SHP77 treated with DMSO at 0.1 percent for 48 hours (cell line): Measurements from ENCODE around the gene LHFPL3.
"Not testable (repeated sequence)": the region's sequence is repeated elsewhere in the genome, so short reads cannot be mapped to it uniquely, and the experiment has no call there.

Source experiments
- DNase-seq: peaks from one replicate; lab custom pipeline; 2025; lab: John Stamatoyannopoulos, UW

LHFPL3 gene

GRCh38 chr7:104898434-104898833, 570.0 kb downstream of the LHFPL3 start:
- no peak for DNase-seq

- DNase-seq = no peak
These were observed 572.3 kb downstream of the LHFPL3 start for GRCh38 chr7:104900525-104901239.

GRCh38 chr7:104901240-104901619, 572.8 kb downstream of the LHFPL3 start:
- DNase-seq = no peak

GRCh38 chr7:104902183-104902582, 573.8 kb downstream of the LHFPL3 start:
- DNase-seq = no peak

- no peak for DNase-seq
These were observed 574.6 kb downstream of the LHFPL3 start for GRCh38 chr7:104903044-104903443.

GRCh38 chr7:104903846-104904245, 575.4 kb downstream of the LHFPL3 start:
- no peak for DNase-seq

- DNase-seq = no peak
These were observed 577.6 kb downstream of the LHFPL3 start for GRCh38 chr7:104906032-104906431.

- no peak for DNase-seq
These were observed 578.2 kb downstream of the LHFPL3 start for GRCh38 chr7:104906556-104906955.

GRCh38 chr7:104908636-104909035, 580.2 kb downstream of the LHFPL3 start:
- no peak for DNase-seq

GRCh38 chr7:104909096-104909495, 580.7 kb downstream of the LHFPL3 start:
- no peak for DNase-seq

- peak; percentile 7 for DNase-seq
These were observed 586.0 kb downstream of the LHFPL3 start for GRCh38 chr7:104914421-104914820.

- no peak for DNase-seq
These were observed 593.2 kb downstream of the LHFPL3 start for GRCh38 chr7:104921596-104921995.

- DNase-seq = no peak
These were observed 594.0 kb downstream of the LHFPL3 start for GRCh38 chr7:104922182-104923009.

GRCh38 chr7:104923010-104923421, 594.6 kb downstream of the LHFPL3 start:
- peak; percentile 67 for DNase-seq

- DNase-seq = not testable (repeated sequence)
These were observed 597.8 kb downstream of the LHFPL3 start for GRCh38 chr7:104926189-104926588.

GRCh38 chr7:104926601-104927041, 598.2 kb downstream of the LHFPL3 start:
- DNase-seq = no peak

GRCh38 chr7:104927055-104927454, 598.7 kb downstream of the LHFPL3 start:
- peak; percentile 10 for DNase-seq

GRCh38 chr7:104928721-104929400, 600.5 kb downstream of the LHFPL3 start:
- no peak for DNase-seq

GRCh38 chr7:104929921-104930320, 601.5 kb downstream of the LHFPL3 start:
- DNase-seq = no peak

- no peak for DNase-seq
These were observed 602.9 kb downstream of the LHFPL3 start for GRCh38 chr7:104931181-104931781.

- DNase-seq = no peak
These were observed 604.6 kb downstream of the LHFPL3 start for GRCh38 chr7:104933022-104933421.

GRCh38 chr7:104933521-104933988, 605.2 kb downstream of the LHFPL3 start:
- DNase-seq = no peak
